Parathyroid adenoma (tissue), 2 donors: ENCODE measurements around the gene CLSTN2.

ENCODE experiments used
- H2AFZ ChIP-seq: fragments of 300-600 bp; sonication (generic); one replicate; pipeline ENCODE4 v1.7.0; 2017; ENCODE audit warnings: antibody characterized with exemption, mild to moderate bottlenecking
- H3K27ac ChIP-seq: fragments of 300-600 bp; sonication (generic); one replicate; pipeline ENCODE4 v1.7.0; 2017
- H3K27me3 ChIP-seq: fragments of 300-600 bp; sonication (generic); one replicate; pipeline ENCODE4 v1.7.0; 2017; ENCODE audit warnings: low read length; ENCODE audit not compliant: control insufficient read depth, insufficient read depth
- H3K36me3 ChIP-seq: fragments of 300-600 bp; sonication (generic); one replicate; pipeline ENCODE4 v1.7.0; 2017; ENCODE audit warnings: low read length; ENCODE audit not compliant: control insufficient read depth, insufficient read depth
- H3K4me1 ChIP-seq: fragments of 300-600 bp; sonication (generic); one replicate; pipeline ENCODE4 v1.7.0; 2017; ENCODE audit warnings: control low read depth
- H3K4me2 ChIP-seq: fragments of 300-600 bp; sonication (generic); one replicate; pipeline ENCODE4 v1.7.0; 2017; ENCODE audit warnings: low read length
- H3K4me3 ChIP-seq: fragments of 300-600 bp; sonication (generic); one replicate; pipeline ENCODE4 v1.7.0; 2017; ENCODE audit warnings: low read depth, low read length
- H3K79me2 ChIP-seq: fragments of 300-600 bp; sonication (generic); one replicate; pipeline ENCODE4 v1.7.0; 2017; ENCODE audit warnings: control low read depth
- H3K9ac ChIP-seq: fragments of 300-600 bp; sonication (generic); one replicate; pipeline ENCODE4 v1.7.0; 2017; ENCODE audit warnings: mild to moderate bottlenecking
- H3K9me3 ChIP-seq: fragments of 300-600 bp; sonication (generic); one replicate; pipeline ENCODE4 v1.7.0; 2017; ENCODE audit warnings: low read length; ENCODE audit not compliant: control insufficient read depth
- TF ChIP-seq, protein P1 (sequence below): fragments of 300-600 bp; sonication (generic); IDR thresholded peaks from one replicate; pipeline ENCODE4 v1.7.0; 2017; ENCODE audit warnings: antibody characterized with exemption, mild to moderate bottlenecking
- donor health status: primary hyperparathyroidism.

CLSTN2 gene

GRCh38 chr3:140449413-140450256 is 514.6 kb downstream of the CLSTN2 start:
- Histone ChIP-seq H3K4me2 (no peak overlapping the region), H3K9me3 (no peaks in the 10 kb centered on the region), H3K4me3 (no peak overlapping the region), H3K27ac (no peak overlapping the region), H3K36me3 (no peaks in the 10 kb centered on the region), H3K9ac (no peak overlapping the region), H3K79me2 (no peaks in the 10 kb centered on the region), H2AFZ (no peak overlapping the region), H3K27me3 (no peaks in the 10 kb centered on the region), H3K4me1 (no peaks in the 10 kb centered on the region)
- TF ChIP-seq, protein P1, sequence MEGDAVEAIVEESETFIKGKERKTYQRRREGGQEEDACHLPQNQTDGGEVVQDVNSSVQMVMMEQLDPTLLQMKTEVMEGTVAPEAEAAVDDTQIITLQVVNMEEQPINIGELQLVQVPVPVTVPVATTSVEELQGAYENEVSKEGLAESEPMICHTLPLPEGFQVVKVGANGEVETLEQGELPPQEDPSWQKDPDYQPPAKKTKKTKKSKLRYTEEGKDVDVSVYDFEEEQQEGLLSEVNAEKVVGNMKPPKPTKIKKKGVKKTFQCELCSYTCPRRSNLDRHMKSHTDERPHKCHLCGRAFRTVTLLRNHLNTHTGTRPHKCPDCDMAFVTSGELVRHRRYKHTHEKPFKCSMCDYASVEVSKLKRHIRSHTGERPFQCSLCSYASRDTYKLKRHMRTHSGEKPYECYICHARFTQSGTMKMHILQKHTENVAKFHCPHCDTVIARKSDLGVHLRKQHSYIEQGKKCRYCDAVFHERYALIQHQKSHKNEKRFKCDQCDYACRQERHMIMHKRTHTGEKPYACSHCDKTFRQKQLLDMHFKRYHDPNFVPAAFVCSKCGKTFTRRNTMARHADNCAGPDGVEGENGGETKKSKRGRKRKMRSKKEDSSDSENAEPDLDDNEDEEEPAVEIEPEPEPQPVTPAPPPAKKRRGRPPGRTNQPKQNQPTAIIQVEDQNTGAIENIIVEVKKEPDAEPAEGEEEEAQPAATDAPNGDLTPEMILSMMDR = no peak

GRCh38 chr3:140453750-140454149 is 518.8 kb downstream of the CLSTN2 start:
- Histone ChIP-seq H3K4me3 (no peak overlapping the region), H3K4me2 (no peak overlapping the region), H3K36me3 (no peaks in the 10 kb centered on the region), H3K79me2 (no peaks in the 10 kb centered on the region), H3K27me3 (no peaks in the 10 kb centered on the region), H3K9ac (no peak overlapping the region), H3K4me1 (no peaks in the 10 kb centered on the region), H3K27ac (no peak overlapping the region), H3K9me3 (no peaks in the 10 kb centered on the region), H2AFZ (no peak overlapping the region)
- TF ChIP-seq, protein P1 = no peak

- Histone ChIP-seq H3K4me3 (no peak overlapping the region), H3K27ac (no peak overlapping the region), H3K4me2 (no peak overlapping the region), H3K9me3 (no peaks in the 10 kb centered on the region), H3K27me3 (no peaks in the 10 kb centered on the region), H3K4me1 (no peaks in the 10 kb centered on the region), H3K9ac (no peak overlapping the region), H3K36me3 (no peaks in the 10 kb centered on the region), H2AFZ (no peak overlapping the region), H3K79me2 (no peaks in the 10 kb centered on the region)
- TF ChIP-seq, protein P1 = no peak
These were observed 520.7 kb downstream of the CLSTN2 start for GRCh38 chr3:140455521-140456214.

DNA sequence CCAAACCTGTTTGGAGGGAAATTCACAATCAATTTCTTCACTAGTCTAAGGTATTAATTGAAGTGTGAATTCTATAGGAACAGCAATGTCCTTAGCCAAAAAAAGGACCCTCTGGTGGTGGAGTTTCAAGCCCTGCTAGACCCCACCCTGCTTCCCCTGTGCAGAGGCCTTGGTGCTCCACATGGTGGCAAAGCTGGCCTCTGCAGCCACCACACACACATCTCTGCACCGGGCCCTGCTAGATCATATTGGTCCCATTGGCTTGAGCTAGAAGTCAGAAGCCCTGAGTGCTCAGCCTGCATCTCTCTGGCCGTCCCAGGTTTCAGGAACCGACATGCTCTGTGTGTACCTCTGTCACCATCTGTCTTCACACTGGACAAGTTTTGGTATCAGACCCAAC is 522.0 kb downstream of the CLSTN2 start:
- H3K27ac ChIP-seq = no peak overlapping the region
- no peak overlapping the region for H3K4me3 ChIP-seq
- no peak overlapping the region for H3K9ac ChIP-seq
- no peaks in the 10 kb centered on the region for H3K9me3 ChIP-seq
- no peak overlapping the region for H2AFZ ChIP-seq
- TF ChIP-seq, protein P1 = no peak
- H3K4me1 ChIP-seq = no peaks in the 10 kb centered on the region
- H3K36me3 ChIP-seq = no peaks in the 10 kb centered on the region
- no peaks in the 10 kb centered on the region for H3K27me3 ChIP-seq
- no peaks in the 10 kb centered on the region for H3K79me2 ChIP-seq
- no peak overlapping the region for H3K4me2 ChIP-seq
